ENCODE results near the gene ANKDD1A. TPM values are rescaled to one million over a fixed set of nuclear protein-coding genes. Genes with fewer than 3 reads are reported as not detected.

ANKDD1A gene
- total and polyA plus RNA-seq, 2 experiments from 2014 or later: 3.6 to 6.1 TPM

GRCh38 chr15:64925335-64926330 is 13.9 kb downstream of the ANKDD1A start:
- 95% methylated on average over 13 of the region's 13 CpGs for WGBS (ENCODE audit: low lambda C conversion rate, missing lambda C conversion rate)
- Histone ChIP-seq H3K4me2 (no peak overlapping the region), H3K36me3 (replicated peaks; ENCODE audit: insufficient read depth, low read depth) (no peaks in the 10 kb centered on the region)

DNA sequence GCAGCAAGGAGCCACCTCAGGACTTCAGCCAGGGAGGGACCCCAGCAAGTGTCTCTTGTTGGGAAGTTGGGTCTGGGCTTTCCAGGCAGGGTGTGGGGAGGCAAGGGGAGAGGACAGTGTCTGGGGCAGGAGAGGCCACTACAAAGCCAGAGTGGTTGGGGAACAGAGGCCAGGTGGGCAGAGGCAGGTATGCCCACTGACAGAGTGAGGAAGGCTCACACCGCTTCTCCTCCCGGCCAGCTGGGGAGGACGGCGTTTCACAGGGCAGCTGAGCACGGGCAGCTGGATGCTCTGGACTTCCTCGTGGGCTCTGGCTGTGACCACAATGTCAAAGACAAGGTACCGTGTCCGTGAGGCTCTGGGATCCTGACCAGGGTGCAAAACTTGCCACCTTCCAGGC is 15.0 kb downstream of the ANKDD1A start:
- no peaks in the 10 kb centered on the region for H3K36me3 ChIP-seq (replicated peaks; ENCODE audit: insufficient read depth, low read depth)
- no peaks in the 10 kb centered on the region for H3K79me2 ChIP-seq
- H3K27me3 ChIP-seq: no peaks in the 10 kb centered on the region
- DNase-seq (ENCODE audit: low spot score): no peak
- WGBS (ENCODE audit: low lambda C conversion rate, missing lambda C conversion rate): 92% methylated on average over 8 of the region's 8 CpGs
- no peaks in the 10 kb centered on the region for H3K9me2 ChIP-seq (replicated peaks; ENCODE audit: insufficient read depth)
- H3K4me1 ChIP-seq (ENCODE audit: insufficient read depth): no peaks in the 10 kb centered on the region
- H3K27ac ChIP-seq: no peak overlapping the region
- no peak overlapping the region for H3K4me3 ChIP-seq
- H3K9me3 ChIP-seq (ENCODE audit: low read depth): no peaks in the 10 kb centered on the region
- H2AFZ ChIP-seq: no peak overlapping the region
- TF ChIP-seq CTCF (IDR thresholded peaks at IDR 0.05; ENCODE audit: poor library complexity) (no peak), EZH2phosphoT487 (IDR thresholded peaks at IDR 0.05; ENCODE audit: low read depth, severe bottlenecking, unreplicated experiment) (no peak), EZH2 (IDR thresholded peaks at IDR 0.05; ENCODE audit: borderline replicate concordance) (no peak)
- no peaks in the 10 kb centered on the region for H4K20me1 ChIP-seq (ENCODE audit: insufficient read depth, poor library complexity, severe bottlenecking)
- H3K4me2 ChIP-seq: no peak overlapping the region

More at GRCh38 chr15:64925335-64926330, 13.9 kb downstream of the ANKDD1A start:
- H4K20me1 ChIP-seq (ENCODE audit: insufficient read depth, poor library complexity, severe bottlenecking): no peaks in the 10 kb centered on the region
- H3K9me2 ChIP-seq (replicated peaks; ENCODE audit: insufficient read depth): no peaks in the 10 kb centered on the region
- no peak overlapping the region for H3K4me3 ChIP-seq
- H3K27ac ChIP-seq: no peak overlapping the region
- TF ChIP-seq CTCF (IDR thresholded peaks at IDR 0.05; ENCODE audit: poor library complexity) (no peak), EZH2 (IDR thresholded peaks at IDR 0.05; ENCODE audit: borderline replicate concordance) (no peak), EZH2phosphoT487 (IDR thresholded peaks at IDR 0.05; ENCODE audit: low read depth, severe bottlenecking, unreplicated experiment) (no peak)
- no peaks in the 10 kb centered on the region for H3K79me2 ChIP-seq
- no peak for DNase-seq (ENCODE audit: low spot score)
- no peak overlapping the region for H2AFZ ChIP-seq
- H3K27me3 ChIP-seq: no peaks in the 10 kb centered on the region
- no peaks in the 10 kb centered on the region for H3K4me1 ChIP-seq (ENCODE audit: insufficient read depth)
- no peaks in the 10 kb centered on the region for H3K9me3 ChIP-seq (ENCODE audit: low read depth)

GRCh38 chr15:64928626-64929220 is 17.0 kb downstream of the ANKDD1A start:
- Histone ChIP-seq H3K27ac (no peak overlapping the region), H3K9me3 (ENCODE audit: low read depth) (no peaks in the 10 kb centered on the region), H3K4me1 (ENCODE audit: insufficient read depth) (no peaks in the 10 kb centered on the region), H3K4me2 (no peak overlapping the region), H3K4me3 (no peak overlapping the region), H2AFZ (no peak overlapping the region), H3K36me3 (replicated peaks; ENCODE audit: insufficient read depth, low read depth) (no peaks in the 10 kb centered on the region), H3K79me2 (no peaks in the 10 kb centered on the region), H3K27me3 (no peaks in the 10 kb centered on the region), H4K20me1 (ENCODE audit: insufficient read depth, poor library complexity, severe bottlenecking) (no peaks in the 10 kb centered on the region), H3K9me2 (replicated peaks; ENCODE audit: insufficient read depth) (no peaks in the 10 kb centered on the region)
- WGBS (ENCODE audit: low lambda C conversion rate, missing lambda C conversion rate): 87% methylated on average over 10 of the region's 10 CpGs
- no peak for DNase-seq (ENCODE audit: low spot score)
- TF ChIP-seq EZH2 (IDR thresholded peaks at IDR 0.05; ENCODE audit: borderline replicate concordance): no peak
- no peak for TF ChIP-seq EZH2phosphoT487 (IDR thresholded peaks at IDR 0.05; ENCODE audit: low read depth, severe bottlenecking, unreplicated experiment)
- TF ChIP-seq CTCF (IDR thresholded peaks at IDR 0.05; ENCODE audit: poor library complexity): no peak

All from hepatocyte (in vitro differentiated cells).